Colon (tissue), 2 donors: ENCODE measurements around the gene TTC19.
"Not testable (repeated sequence)": the region's sequence is repeated elsewhere in the genome, so short reads cannot be mapped to it uniquely, and the experiment has no call there.

ENCODE experiments used
- FAIRE-seq: peaks from 2 replicates; lab custom pipeline; 2012; peaks lifted over from hg19 to GRCh38; lab: Jason Lieb, UNC
- donor health status: control.
- donor health status: control.

TTC19 gene

DNA sequence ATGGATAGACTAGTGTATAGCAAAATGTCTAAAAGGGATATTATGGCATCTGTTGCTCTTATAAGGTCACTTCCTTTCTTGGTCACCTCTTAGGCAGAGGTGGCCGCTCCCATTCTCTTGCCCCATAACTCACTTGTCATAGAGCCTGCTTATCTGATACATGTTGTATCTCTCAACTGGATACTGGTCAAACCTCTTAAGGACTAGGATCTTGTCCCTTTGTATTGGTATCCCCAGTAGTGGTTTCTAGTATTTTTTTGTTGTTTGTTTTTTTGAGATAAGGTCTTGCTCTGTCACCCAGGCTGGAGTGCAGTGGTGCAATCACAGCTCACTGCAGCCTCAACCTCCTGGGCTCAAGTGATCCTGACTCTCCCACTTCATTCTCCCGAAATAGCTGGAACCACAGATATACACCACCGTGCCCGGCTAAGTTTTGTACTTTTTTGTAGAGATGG lies 27.1 kb upstream of the TTC19 start:
- no peak for FAIRE-seq

DNA sequence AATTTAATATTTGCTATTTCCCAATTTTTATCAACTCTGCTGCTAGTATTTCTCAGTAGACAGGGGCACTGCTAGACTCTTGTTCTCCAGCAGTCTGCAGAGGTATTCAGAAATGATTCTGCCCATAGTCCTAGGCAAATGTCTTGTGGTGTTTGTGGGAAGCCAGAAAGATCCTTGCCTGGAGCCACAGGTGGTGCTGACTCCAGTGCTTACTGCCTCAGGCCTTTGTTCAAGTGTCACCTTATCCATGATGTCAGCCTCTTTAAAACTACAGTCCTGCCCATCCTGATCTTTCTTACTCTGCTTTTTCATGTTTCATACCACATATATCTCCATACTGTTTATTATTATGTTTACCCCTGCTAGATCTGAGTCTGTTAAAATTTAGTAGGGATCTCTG lies 26.6 kb upstream of the TTC19 start:
- FAIRE-seq = no peak

DNA sequence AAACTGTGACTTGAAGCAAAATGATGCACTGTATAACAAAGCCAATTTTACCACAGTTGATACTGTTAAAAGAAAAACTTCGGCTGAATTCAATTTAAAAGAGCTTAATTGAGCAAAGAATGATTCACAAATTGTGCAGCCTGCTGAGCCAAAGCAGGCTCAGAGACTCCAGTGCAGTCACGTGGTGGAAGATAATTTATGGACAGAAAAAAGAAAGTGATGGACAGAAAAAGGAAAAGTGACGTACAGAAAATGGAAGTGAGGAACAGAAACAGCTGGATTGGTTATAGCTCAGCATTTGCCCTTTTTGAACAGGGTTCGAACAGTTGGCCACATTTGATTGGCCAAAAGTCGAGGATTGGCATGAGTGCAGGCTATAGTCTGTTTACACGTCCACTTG lies 25.8 kb upstream of the TTC19 start:
- no peak for FAIRE-seq

DNA sequence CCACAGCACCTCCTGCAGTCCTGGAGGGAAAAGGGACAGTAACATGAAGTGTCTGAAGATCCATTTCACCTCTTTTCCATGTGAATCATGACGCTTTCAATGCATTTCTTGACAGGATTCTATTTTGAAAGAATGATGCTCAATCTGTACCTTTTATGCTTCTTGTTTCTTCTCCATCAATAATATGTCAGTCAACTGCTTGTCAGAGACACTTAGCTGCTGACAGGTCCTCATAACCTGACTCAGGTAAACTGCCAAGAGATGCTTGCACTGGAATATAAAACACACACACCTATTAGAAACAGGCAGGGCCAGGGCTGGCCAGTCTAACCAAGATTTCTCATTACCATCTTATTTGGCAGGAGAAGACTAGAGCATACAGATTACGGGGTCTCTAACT lies 21.7 kb upstream of the TTC19 start:
- FAIRE-seq = no peak

DNA sequence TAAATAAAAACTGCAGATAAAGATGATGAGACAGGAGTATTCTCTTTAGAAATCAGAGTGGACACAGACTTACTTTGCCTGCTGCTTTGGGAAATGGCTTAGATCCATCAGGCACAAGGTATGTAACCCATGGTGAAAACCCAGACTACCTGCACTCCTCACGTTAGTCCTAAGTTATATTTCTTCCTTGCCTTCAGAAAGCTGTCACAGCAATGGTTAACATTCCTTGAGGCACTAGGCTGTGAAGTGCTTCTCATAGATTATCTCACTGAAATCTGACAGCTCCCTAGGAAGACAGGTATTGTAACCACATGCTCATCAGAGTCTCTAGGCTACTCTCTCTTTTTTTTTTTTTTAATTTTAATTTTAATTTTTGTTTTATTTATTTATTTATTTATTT lies 21.0 kb upstream of the TTC19 start:
- FAIRE-seq = no peak

DNA sequence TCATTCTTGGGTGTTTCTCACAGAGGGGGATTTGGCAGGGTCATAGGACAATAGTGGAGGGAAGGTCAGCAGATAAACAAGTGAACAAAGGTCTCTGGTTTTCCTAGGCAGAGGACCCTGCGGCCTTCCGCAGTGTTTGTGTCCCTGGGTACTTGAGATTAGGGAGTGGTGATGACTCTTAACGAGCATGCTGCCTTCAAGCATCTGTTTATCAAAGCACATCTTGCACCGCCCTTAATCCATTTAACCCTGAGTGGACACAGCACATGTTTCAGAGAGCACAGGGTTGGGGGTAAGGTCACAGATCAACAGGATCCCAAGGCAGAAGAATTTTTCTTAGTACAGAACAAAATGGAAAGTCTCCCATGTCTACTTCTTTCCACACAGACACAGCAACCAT lies 20.6 kb upstream of the TTC19 start:
- FAIRE-seq = not testable (repeated sequence)

DNA sequence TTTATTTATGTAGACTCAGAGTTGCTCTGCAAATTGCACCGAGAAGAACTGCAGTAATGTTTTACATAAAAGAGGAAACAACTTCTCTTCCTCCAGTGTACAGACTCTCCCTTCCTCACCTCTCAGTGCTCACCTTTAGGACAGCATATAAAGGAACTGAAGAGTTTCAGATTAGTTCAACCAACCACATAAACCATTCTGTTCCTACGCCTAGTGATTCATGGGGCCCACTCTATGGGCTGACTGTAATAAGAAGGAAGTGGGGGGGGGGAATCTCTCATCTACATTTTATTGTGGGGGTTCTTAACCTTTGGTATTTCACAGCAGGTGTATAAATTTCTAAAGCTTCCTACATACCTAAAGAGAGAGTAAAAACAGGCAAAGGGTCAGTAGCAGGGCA lies 18.4 kb upstream of the TTC19 start:
- no peak for FAIRE-seq

DNA sequence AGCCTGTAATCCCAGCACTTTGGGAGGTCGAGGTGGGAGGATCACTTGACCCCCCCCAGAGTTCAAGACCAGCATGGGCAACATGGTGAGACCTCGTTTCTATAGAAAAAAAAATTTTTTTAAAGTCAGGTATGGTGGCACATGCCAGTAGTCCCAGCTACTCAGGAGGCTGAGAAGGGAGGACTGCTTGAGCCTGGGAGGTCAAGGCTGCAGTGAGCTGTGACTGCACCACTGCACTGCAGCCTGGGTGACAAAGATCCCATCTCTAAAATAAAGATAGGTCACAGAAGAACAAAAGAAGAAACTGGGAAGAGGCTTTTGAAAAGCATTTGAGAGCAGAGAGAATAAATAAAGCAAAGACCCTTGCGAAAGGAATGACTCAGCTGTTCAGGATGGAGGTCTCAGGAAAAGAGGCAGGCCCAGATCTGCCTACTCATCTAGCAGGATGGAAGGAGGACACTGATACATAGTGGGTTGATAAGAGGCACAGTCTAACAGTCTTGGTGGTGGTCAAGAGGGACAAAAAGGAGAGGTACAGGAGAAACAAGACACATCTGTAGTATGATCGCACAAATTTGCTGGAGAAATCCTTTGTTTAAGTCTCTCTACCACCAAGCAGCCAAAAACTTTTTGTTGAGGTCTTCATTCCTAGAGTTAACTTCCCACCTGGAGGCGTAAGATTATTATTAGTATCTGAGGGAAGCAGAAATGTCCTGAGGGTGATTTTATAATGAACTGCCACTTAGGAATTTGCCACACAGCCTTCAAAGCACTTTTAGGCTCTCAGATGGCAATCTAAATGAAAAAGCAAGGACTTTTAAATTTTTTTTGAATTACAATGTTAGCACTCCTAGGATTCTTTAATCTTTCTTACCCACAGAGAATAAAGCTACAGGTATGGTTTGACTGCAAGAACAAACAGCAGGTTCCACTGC lies 17.7 kb upstream of the TTC19 start:
- FAIRE-seq = no peak

DNA sequence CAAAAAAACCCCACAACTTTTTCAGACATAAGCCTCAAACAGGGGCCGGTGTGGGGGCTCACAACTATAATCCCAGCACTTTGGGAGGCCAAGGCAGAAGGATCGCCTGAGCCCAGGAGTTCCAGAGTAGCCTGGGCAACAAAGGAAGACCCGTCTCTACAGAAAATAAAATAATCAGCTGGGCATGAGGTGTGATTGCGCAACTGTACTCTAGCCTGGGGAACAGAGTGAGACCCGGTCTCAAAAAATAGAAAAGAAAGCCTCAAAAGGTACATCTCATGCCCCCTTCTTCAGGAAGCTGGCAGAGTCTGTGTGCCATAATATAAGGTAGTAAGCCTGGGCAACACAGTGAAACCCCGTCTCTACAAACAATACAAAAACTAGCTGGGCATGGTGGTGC lies 3.3 kb upstream of the TTC19 start:
- no peak for FAIRE-seq

DNA sequence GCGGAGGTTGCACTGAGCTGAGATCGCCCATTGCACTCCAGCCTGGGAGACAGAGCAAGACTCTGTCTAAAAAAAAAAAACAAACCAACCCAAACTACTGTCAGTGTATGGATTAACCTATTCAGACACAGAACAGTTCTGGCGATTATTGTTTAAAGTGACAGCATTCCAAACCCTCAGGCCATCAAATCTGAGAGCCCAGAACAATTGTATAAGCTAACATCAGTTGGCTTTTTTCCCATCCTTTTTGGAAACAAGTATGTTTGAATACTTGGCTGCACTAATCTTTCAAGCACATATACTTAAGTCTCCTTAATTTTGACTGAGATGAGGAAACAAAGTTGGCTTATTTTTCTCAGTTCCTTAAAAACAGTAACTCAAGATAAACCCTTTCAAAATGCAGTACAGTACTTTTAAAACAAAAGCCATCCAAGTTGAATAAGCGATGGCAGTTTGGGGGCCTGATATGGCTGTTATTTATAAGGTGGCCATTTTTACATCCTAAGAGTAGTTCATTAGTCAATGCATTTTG lies 1.5 kb upstream of the TTC19 start:
- FAIRE-seq = no peak

DNA sequence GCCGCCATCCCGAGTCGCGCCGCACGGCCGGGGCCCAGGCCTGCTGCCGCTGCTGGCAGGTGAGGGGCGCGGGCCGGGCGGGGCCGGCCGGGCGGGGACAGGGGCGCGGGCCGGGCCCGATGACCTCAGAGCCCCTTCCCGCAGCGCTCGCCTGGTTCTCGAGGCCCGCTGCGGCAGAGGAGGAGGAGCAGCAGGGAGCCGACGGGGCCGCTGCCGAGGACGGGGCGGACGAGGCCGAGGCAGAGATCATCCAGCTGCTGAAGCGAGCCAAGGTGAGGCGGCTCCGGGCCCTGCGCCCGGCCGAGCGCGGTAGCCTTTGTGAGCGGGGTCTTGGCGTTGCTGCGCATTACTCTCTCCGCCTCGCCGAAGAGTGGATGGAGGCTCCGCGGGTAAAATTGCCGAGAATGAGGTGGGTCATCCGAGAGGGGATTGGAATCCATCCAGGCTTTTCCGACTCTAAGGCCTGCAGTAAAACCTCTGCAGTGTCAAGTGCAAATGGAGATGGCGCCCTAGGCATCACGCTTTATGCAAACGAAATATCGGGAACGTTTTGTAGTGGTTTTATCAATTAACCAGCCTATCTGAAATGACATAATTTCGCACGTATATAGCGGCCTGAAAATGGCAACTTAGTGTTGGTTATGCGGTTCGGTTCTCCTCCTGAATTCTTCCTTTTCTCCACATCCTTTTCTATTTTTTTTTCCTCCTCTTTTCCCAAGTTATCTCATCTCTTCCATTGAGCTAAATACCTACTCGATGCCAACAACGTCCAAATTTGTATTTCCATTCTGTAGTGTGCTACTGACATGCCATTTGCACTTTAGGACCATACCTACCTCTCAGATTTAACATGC lies 577 bp downstream of the TTC19 start:
- no peak for FAIRE-seq

DNA sequence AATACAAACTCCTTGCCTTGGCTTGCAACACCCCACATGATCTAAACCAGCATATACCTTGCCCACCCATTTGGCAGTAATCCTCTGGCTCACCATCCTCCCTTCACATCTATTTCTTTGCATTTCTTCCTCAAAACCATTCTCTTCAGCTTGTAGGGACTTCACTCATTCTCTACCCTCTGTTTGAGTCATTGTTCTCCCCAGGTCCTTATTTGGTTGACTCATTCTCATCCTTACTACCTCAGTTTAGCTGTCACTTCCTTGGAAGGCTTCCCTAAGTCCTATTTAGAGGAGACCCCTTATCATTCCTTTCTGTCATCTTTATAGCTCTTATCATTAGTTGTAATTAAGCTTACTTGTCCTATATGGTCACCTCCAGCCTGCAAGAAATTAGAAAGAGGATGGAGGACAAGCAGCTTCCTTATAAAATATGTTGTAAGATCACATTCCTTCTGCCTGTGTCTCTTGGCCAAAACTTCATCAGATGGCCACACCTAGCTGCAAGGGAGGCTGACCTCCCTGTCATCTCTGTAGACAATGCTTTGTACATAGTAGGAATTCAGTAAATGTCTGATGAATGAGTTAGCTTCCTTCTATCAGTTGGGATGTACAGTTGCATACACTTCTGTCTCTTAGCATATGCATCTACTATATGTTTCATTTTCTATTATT lies 1.7 kb downstream of the TTC19 start:
- no peak for FAIRE-seq

DNA sequence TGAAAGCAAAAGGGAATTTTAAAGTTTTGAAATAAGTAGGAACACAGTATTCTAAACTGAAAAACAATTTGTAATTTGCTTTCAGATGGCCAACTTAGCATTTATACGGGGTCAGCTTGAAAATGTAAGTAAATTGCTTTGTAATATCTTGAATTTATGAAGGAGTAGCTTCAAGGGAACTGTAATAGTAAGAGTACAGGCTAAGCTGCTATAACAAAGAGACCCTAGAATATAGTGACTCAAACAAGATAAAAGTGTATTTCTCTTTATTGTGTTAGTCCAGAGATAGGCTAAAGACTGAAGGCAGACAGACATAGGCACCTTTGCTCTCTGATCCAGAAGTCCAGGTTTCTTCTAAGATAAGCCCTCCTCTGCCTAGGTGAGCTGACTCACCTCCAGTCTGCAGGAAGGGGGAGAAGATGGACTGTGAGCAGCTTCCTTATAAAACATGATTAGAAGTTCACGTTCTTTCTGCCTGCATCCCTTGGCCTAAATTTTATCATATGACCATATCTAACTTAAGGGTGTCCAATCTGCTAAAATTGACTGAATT lies 3.2 kb downstream of the TTC19 start:
- FAIRE-seq = no peak

DNA sequence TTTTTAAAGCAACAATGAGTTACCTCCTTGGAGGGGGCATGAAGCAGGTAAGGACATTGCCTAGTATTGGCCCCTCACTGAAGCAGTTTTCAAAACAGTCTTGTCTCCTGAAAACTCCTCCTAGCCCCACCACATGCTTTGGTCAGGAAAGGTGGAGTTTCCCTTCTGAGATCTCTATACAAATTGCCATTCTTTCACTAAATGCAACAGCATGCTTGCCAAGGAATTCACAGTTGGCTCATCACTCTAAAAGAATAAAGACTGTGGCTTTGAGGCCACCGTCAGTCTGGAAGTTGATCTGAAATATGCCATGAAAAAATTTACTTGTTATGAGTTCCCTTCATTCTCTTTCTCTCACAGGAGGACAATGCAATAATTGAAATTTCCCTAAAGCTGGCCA lies 4.2 kb downstream of the TTC19 start:
- FAIRE-seq = no peak

DNA sequence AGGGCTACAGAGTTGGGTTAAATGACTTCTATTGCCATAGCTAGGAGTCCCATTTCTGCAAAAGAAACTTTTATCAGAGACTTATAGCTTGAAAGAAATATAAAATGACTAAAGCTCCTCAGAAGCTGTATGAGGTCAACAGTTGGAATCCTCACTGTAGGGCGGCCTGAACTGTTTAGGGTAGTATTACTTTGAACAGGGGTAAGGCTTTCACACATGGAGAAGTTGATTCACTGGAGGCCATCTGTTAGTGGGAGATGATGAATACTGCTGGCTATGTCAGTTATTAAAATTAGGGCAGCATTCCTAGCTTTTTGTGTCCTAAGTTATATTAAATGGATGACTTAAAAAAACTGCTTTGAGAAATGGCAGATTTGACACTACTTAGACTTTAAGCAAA lies 6.0 kb downstream of the TTC19 start:
- FAIRE-seq = no peak

DNA sequence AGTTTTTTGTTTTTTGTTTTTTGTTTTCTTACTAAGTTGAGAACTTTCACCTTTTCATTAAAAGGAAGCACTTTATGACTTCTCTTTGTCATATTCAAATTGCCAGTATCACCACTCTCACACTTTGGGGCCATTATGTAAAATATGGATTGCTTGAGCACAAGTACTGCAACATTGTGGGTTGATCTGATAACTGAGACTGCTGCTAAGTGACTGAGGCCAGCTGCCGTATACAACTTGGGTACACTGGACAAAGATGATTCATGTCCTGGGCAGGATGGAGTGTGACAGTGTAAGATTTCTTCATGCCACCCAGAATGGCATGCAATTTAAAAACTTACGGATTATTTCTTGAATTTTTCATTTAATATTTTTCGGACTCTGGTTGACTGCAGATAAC lies 7.8 kb downstream of the TTC19 start:
- no peak for FAIRE-seq

DNA sequence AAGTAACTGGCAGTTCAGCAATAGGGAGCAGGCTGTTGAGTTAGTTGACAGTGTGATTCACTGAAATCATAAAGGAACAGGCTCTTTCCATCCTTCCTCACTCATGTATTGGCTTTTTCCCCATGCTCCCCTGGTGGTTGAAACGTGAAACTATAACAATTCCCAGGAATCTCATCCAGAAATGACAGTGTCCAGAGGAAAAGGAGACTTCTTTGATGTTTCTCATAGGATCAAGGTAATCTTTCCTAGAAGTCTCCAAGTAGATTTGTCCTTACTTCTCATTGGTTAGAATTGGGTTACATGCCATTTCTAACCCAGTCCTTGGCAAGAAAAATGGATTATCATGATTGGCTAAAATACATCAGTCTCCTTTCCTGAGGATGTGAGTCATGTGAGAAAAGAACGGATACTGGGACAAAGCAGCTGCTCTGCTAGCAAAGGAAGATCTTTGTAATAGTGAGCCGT lies 14.4 kb downstream of the TTC19 start:
- no peak for FAIRE-seq

DNA sequence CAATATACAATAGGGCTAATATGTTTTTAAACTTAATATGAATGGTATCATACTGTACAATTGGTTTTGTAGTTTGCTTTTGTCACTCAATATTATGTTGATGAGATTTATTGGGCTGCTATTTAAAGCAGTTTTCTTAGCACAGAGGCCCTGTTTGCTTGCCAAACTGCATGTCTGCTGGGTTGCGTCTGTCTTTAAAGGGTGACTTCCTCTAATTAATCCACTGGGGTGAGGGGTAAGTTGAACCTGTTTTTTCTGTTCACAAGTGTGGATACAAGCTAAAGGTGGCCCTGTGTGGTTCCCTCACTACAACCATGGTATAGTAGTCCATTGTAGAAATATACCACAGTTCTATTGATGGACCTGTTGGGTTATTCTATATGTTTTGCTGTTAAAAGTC lies 19.7 kb downstream of the TTC19 start:
- FAIRE-seq = no peak

DNA sequence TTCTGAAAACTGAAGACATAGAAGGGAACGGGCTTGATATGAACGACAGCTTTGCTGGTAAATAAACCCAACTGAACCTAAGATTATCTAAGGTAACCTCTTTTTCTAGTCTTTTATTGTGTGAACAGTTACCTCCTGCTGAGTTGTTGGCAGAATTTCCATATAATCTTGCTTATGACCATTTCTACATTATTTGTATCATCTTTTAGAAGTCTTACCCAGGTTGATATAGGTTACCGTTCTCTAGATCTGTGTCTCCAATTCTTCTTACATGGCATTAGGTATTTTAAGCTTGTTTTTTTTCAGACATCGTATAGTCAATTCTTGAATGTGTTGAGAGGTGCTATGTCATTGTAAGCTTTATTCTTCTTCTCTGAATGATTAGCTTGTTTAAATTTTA lies 24.3 kb downstream of the TTC19 start:
- FAIRE-seq = no peak

DNA sequence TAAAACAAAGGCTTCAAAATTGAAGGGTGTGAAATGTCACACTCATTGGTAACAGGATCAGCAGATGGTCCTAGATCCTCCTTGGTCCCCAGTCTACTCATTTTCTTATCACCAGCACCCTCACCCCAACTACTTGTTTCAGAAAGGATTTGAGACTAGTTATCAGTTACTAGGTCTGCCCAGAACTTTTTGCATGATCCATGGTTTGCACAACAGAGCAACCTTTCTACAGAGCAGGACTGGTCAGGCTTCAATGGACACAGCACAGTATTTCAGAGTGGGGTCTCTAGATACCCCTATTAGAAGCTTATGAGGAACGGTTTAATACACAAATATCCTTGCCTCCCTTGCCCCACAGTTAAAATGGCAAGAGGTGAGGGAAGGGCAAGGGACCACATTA lies 25.6 kb downstream of the TTC19 start:
- no peak for FAIRE-seq

DNA sequence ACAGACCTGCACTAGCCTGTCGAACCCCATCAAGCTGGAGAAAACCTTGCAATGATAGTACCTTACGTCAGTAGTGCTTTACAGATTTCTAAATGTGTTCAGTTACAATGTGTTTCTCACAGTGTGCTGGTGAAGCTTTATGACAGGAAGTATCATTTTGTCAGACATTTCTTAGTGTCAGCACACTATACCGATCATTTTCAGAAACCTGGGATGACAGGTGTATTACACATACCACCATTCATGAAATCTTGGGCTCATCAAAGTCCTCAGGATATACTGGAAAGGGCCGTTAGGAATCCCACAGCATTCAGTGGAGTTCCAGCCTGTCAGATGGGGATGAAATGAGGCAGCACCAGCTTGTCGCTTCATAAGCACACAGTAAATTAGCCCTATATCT lies 27.3 kb downstream of the TTC19 start:
- no peak for FAIRE-seq
